Endothelial cell of umbilical vein (primary cell): ENCODE data around the gene RGPD8. TPM values are rescaled to one million over a fixed set of nuclear protein-coding genes. Genes with fewer than 3 reads are reported as not detected.
"Not testable (repeated sequence)": the region's sequence is repeated elsewhere in the genome, so short reads cannot be mapped to it uniquely, and the experiment has no call there.

Experiments used
- BruUV-seq: library from RNA; stranded (reverse); fragments of 400-500 nt; replicated peaks from 2 replicates; lab custom pipeline; 2021; lab: Mats Ljungman, UMichigan
- CTCF ChIA-PET: fragments of 300-600, 350-600 bp; sonication (Branson Sonifier 250); formaldehyde crosslinking; loops from one replicate; lab custom pipeline; 2021; ENCODE audit warnings: antibody characterized with exemption, inconsistent platforms; lab: Charles Lee
- POLR2A ChIA-PET: fragments of 300-600, 350-600 bp; sonication (Branson Sonifier 250); formaldehyde crosslinking; loops from one replicate; lab custom pipeline; 2021; ENCODE audit warnings: antibody characterized with exemption, inconsistent platforms; lab: Charles Lee
- DNase-seq: peaks from one replicate; pipeline ENCODE4 v3.0.0-alpha.2; 2011; ENCODE audit warnings: low read depth, low spot score
- FAIRE-seq: peaks from 2 replicates; lab custom pipeline; 2011; peaks lifted over from hg19 to GRCh38; lab: Jason Lieb, UNC
- H2AFZ ChIP-seq: 2 replicates; pipeline ENCODE4 v1.6.0; 2012; ENCODE audit warnings: low read depth, low read length, control low read depth, inconsistent platforms
- H3K27ac ChIP-seq: 2 replicates; pipeline ENCODE4 v1.5.1; 2011; ENCODE audit warnings: low read depth, mild to moderate bottlenecking, control low read depth, low read length, moderate library complexity; ENCODE audit not compliant: insufficient read depth
- H3K27me3 ChIP-seq, 2 experiments: 2 replicates each; pipeline versions ENCODE4 v1.6.0 to v1.6.1; 2011; ENCODE audit warnings: low read length in 2 of 2, mixed read lengths in 1 of 2; ENCODE audit not compliant: control insufficient read depth in 2 of 2, insufficient read depth in 2 of 2
- H3K36me3 ChIP-seq, 2 experiments: 2 replicates in 1 of 2; 3 replicates in 1 of 2; pipeline ENCODE4 v1.5.1; 2011; ENCODE audit warnings: low read length in 2 of 2, mild to moderate bottlenecking in 1 of 2, moderate library complexity in 1 of 2; ENCODE audit not compliant: control insufficient read depth in 2 of 2, insufficient read depth in 2 of 2; ENCODE audit errors: extremely low read depth in 1 of 2
- H3K4me1 ChIP-seq: 3 replicates; pipeline ENCODE4 v1.5.1; 2011; ENCODE audit warnings: mild to moderate bottlenecking, low read length; ENCODE audit not compliant: control insufficient read depth, insufficient read depth; ENCODE audit errors: extremely low read depth
- H3K4me2 ChIP-seq: 2 replicates; pipeline ENCODE4 v1.6.1; 2011; ENCODE audit warnings: low read length, control low read depth, mixed read lengths; ENCODE audit not compliant: insufficient read depth
- H3K4me3 ChIP-seq, 3 experiments: fragments of 200-600 bp in 1 of 3; sonication (generic), shearing (Covaris generic) in 1 of 3; replicated peaks in 1 of 3; 2 replicates each; pipeline ENCODE4 v1.5.1; 2011 to 2016; ENCODE audit warnings: control low read depth in 3 of 3, low read length in 3 of 3, mild to moderate bottlenecking in 2 of 3, inconsistent platforms in 1 of 3, low read depth in 1 of 3, moderate library complexity in 1 of 3; ENCODE audit not compliant: insufficient read depth in 1 of 3
- H3K79me2 ChIP-seq: 2 replicates; pipeline ENCODE4 v1.6.0; 2012; ENCODE audit warnings: low read length, inconsistent platforms; ENCODE audit not compliant: control insufficient read depth, insufficient read depth
- H3K9ac ChIP-seq: replicated peaks from 2 replicates; pipeline ENCODE3; 2011; ENCODE audit warnings: low read length, control low read depth; ENCODE audit not compliant: insufficient read depth; ENCODE audit errors: extremely low read depth
- H3K9me1 ChIP-seq: replicated peaks from 3 replicates; pipeline ENCODE4 v1.6.0; 2011; ENCODE audit warnings: mild to moderate bottlenecking, low read length; ENCODE audit not compliant: control insufficient read depth, insufficient read depth; ENCODE audit errors: extremely low read depth
- H3K9me3 ChIP-seq: replicated peaks from 2 replicates; pipeline ENCODE4 v1.5.1; 2012; ENCODE audit warnings: low read length, inconsistent platforms; ENCODE audit not compliant: control insufficient read depth, insufficient read depth
- H4K20me1 ChIP-seq: replicated peaks from 2 replicates; pipeline ENCODE3; 2011; ENCODE audit warnings: mild to moderate bottlenecking, low read length; ENCODE audit not compliant: control insufficient read depth, insufficient read depth; ENCODE audit errors: extremely low read depth
- dilution Hi-C: fragments of 300-500 bp; cut with MboI; formaldehyde crosslinking; loops from one replicate; pipeline ENCODE4 v1.15.0; 2019; ENCODE audit warnings: low sequenced_read_pairs; ENCODE audit not compliant: extremely low pct_ligation_motif_present
- intact Hi-C: fragments of 100-400 bp; cut with micrococcal nuclease; formaldehyde crosslinking; loops from one replicate; pipeline ENCODE4 v1.10.0; 2022
- polyA plus RNA-seq, 4 experiments: library from polyadenylated mRNA; depleted of rRNA in 3 of 4; stranded (reverse) in 3 of 4; unstranded in 1 of 4; fragments of >200 nt; gene quantifications; 2 replicates each; pipeline versions ENCODE4 v1.2.1 to v1.2.3, GENCODE V29; 2011 to 2012; ENCODE audit warnings: missing spikeins in 1 of 4
- total RNA-seq: library from RNA; stranded (reverse); gene quantifications from 2 replicates; pipeline ENCODE4 v1.2.3, GENCODE V29; 2021

The RGPD8 gene
- total and polyA plus RNA-seq, 2 donors (not counting 3 experiments of a cell fraction or from before 2014, with no cell fraction given) = 0.98 to 10.8 TPM

DNA sequence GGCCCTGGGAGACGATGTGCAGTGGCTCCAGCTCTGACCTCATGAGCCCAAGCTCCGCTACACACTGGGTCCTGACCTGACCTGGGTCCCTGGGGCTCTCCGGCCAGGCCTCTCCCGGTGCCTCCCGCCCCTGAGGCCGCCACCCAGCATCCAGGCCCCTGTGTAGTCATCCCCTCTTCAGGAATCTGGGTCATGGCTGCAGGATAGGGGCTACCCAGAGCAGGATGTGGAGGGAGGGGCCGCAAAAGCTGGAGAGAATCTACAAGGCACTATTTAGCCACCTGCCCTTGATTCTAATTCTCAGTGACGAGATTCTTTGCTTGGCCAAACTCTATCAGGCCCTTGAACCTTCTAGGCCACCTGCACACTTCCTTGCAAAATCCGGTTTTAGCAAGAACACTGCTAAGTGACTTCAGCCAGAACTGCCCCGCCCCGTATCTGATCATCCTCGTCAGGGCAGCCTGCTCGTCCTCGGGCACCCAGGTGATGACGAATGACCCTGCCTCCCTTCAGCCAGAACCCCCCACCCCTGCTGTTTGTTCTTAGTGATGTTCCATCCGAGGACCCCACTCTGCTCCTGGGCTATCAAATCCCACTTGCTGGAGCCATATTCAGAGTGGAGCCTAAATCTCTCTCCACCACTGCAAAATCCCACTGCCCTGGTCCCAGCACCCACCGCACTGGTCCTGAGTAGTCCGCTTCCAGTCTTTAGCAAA lies 2.4 kb upstream of the RGPD8 start:
- H3K4me2 ChIP-seq, H3K4me3 ChIP-seq, H3K9me3 ChIP-seq, H3K27me3 ChIP-seq, H3K9ac ChIP-seq, H3K9me1 ChIP-seq, dilution Hi-C loops, CTCF ChIA-PET, DNase-seq, FAIRE-seq, H3K4me1 ChIP-seq, H4K20me1 ChIP-seq, intact Hi-C loops, H3K27ac ChIP-seq, H2AFZ ChIP-seq, H3K79me2 ChIP-seq, BruUV-seq, POLR2A ChIA-PET, H3K36me3 ChIP-seq: not testable (repeated sequence)

- H3K4me2 ChIP-seq, FAIRE-seq, BruUV-seq, H3K4me1 ChIP-seq, H3K9ac ChIP-seq, H3K9me3 ChIP-seq, H3K27ac ChIP-seq, POLR2A ChIA-PET, H3K4me3 ChIP-seq, H2AFZ ChIP-seq, H3K36me3 ChIP-seq, H3K79me2 ChIP-seq, DNase-seq, H4K20me1 ChIP-seq, dilution Hi-C loops, H3K9me1 ChIP-seq, H3K27me3 ChIP-seq: not testable (repeated sequence)
- intact Hi-C loops = loop anchor here (5.0 kb wide), 1 partner anchor 178 kb away; the partner anchor contains the start of gene ZC3H8
- CTCF ChIA-PET = interaction anchor here (1.8 kb wide), 1 partner anchor 547 kb away, joined by 7 read pairs; no protein-coding TSS in a partner anchor
These were observed 1.7 kb upstream of the RGPD8 start for GRCh38 chr2:112434890-112435715.
